ENCODE measurements around the gene OR1I1.
"Not testable (repeated sequence)": the region's sequence is repeated elsewhere in the genome, so short reads cannot be mapped to it uniquely, and the experiment has no call there.

Gene OR1I1, protein sequence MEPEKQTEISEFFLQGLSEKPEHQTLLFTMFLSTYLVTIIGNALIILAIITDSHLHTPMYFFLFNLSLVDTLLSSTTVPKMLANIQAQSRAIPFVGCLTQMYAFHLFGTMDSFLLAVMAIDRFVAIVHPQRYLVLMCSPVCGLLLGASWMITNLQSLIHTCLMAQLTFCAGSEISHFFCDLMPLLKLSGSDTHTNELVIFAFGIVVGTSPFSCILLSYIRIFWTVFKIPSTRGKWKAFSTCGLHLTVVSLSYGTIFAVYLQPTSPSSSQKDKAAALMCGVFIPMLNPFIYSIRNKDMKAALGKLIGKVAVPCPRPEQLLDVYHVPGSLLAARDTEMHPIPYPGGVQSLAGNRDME

DNA sequence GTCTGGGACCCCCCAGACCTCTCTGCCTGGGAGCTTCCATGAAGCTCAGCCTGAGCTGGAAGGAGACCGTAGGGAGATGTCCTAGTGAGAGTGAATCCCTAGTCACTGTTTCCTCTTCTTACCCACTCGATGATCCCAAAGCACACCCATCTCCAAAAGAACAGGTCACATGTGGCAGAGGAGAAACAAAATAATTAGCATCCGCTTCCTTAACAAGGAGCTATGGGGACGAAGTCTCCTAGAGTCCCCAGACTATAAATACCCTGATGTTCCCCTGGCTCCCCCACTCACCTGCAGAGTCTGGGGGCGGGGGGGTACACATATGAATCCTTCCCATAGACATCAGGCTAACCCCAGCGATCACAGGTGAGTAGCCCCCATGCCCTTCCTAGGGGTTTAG lies at the start of gene OR1I1:
Gene OR1I1 (plus strand): TSS at position 301 of the 400 bp plus-strand sequence. CDS start 4,855 bp downstream, outside the sequence.
- no peak for DNase-seq

DNA sequence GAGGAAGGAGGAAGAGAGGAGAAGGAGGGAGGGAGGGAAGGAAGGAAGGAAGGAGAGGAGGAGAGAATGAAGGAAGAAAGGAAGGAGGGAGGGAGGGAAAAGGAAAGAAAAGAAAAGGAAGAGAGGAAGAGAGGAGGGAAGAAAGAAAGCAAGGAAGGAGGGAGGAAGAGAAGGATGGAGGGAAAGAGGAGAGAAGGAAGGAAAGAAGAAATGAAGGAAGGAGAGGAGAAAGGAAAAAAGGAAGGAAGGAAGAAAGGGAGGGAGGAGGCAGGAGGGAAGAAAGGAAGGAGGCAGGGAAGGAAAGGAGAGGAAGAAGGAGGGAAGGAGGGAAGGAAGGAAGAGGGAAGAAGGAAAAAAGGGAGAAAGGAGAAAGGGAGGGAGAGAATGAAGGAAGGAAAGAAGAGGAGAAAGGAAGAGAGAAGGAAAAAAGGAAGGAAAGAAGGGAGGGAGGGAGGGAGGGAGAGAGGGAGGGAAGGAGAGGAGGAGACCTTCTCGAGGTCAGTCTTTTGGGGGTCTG lies 46.2 kb upstream of the OR1I1 start:
- no peak for DNase-seq

DNA sequence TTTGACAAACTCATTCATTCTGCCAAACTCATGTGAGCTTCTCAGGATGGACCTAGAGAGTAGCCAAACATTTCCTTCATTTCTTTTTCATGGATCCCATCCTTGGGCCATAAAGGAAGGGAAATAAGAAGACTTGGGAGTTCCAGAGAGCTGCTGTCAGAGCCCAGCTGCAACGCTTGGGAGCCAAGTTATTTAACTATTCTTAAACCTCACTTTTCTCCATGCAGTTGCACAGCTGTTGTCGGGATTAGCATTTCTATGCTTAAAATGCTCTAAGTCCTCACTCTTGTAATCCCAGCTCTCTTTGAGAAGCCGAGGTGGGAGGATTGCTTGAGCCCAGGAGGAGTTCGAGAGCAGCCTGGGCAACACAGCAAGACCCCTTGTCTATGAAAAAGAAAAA lies 44.4 kb upstream of the OR1I1 start:
- no peak for DNase-seq

DNA sequence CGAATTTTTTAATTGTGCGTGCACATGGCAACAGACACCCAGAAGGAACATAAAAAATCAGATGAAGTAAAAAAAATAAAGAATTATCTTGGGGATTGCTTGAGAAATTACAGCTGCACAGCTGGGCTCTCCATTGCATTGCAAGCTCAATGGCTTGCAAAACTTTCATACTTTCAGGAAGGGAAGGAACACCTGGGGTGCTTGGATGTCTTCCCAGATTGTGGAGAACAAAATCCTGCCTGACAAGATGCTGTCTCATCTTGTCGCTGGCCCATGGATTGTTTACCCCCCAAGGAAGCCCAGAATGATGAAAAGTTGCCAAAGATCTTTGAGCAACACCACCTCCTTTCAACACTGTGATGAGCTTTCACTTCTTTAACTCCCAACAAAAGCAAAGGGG lies 43.7 kb upstream of the OR1I1 start:
- no peak for DNase-seq

DNA sequence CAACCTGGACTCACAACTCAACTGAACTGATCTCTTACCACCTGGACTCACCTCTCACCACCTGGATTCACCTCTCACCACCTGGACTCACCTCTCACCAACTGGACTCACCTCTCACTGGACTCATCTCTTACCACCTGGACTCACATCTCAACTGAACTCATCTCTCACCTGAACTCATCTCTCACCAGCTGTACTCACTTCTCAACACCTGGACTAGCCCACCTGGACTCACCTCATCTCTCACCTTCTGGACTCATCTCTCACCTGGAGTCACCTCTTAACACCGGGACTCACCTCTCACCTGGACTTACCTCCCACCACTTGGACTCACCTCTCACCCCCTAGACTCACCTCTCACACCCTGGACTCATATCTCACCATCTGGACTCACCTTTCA lies 40.0 kb upstream of the OR1I1 start:
- no peak for DNase-seq

DNA sequence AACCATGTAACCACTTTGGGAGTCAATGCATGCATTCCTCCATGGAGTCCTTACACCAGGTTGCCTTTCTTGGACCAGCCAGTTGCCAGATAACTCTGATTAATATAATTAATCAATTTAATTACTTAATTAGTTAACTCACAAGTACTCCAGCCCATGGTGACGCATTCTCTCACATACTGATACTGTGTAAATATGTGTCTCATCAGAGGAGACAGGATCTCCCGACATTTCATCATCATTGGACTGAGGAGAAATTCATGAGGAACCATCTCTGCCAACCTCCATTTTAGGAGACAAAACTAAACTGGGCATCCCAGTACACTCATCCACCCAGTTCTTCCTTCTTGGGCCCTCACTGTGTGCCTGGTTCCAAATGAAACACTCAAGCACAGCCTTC lies 39.2 kb upstream of the OR1I1 start:
- DNase-seq: no peak

DNA sequence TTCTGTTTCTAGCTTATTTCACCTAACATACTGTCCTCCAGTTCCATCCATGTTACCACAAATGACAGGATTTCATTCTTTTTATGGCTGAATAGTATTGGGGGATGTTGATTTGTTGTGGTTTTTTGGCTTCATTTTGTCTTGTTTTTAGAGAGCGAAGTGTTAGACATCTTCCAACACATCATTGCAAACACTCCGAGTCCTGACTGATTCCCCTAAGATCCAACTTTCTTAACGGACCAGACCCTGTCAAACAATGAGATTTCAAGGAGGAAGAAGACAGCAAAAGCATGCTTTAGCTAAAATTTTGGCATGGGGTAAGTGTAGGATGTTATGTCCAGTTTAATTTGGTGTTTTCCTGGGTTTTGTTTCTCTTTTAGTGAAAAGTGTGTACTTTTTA lies 36.5 kb upstream of the OR1I1 start:
- DNase-seq: no peak

DNA sequence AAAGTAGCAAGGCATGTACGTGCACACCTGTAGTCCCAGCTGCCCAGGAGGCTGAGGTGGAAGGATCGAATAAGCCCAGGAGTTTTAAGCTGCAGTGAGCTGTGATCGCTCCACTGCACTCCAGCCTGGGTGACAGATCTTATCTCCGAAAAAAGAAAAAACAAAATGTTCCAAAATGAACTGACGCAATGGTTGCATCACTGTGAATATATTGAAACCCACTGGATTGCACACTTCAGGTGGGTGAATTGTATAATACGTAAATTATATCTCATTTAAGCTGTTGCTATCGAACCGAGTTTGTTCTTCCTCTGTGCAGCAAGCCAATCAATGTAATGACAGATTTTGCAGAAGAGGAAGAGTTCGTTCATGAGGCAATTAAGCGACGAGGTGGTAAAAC lies 34.3 kb upstream of the OR1I1 start:
- no peak for DNase-seq

DNA sequence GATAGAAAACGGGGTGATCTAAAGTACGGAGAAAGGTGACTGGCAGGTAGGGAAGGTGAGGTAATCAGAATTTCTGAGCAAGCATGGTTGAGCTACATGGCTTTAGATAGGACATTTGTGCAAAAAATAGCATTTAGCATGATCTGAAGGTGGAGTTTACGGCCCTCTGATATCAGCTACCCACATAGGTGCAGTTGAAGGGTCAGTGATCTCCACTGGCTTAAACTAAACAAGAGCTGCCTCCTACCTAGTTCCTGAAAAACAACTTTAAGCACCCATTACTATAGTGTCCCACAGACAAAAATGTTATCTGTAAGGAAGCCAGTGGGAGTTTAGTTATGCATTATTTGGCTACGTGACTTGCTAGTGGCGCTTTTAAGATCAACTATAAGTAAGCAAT lies 33.9 kb upstream of the OR1I1 start:
- DNase-seq: no peak

DNA sequence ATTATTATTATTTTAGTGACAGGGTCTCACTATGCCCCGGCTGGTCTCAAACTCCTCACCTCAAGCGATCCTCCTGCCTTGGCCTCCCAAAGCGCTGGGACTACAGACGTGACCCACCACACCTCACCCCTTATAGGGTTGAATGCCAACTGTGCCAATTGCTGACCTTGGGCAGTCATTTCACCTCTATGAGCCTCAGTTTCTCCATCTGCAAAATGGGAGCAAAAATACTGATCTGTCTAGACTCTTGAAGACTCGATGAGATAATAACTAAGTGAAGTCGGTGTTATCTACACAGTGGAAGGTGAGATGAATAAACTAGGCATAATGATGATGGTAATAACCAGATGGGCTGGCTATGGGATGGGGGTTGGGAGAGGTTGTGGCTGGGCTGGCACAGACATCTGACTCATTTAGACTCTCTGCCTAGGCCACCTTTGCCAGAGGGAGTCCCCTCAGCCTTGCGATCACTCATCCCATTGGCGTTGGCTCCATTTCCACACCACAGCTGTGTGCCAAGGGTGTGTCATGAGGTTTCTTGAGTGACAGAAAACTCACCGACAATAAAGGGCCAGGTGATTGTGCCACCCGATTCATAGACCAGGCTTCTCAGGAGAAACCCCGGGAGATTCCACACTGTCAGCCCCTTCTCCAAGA lies 33.0 kb upstream of the OR1I1 start, which contains the start of gene CASP14:
Gene CASP14 (plus strand): TSS at position 596 of the 657 bp plus-strand sequence. CDS start 2,772 bp downstream, outside the sequence.
- no peak for DNase-seq

DNA sequence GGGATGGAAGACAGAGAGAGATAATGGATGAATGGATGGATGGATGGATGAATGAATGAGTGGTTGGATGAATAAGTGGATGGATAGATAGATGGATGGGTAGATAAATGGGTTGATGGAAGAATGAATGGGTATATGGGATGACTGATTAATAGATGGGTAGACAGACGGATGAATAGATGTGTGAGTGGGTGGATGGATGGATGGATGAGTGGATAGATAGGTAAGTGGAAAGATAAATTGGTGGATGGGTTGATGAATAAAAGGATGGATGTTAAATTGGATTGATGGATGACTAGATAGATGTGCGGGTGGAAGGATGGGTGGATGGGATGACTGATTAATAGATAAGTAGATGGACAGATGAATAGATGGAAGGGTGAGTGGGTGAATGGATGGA lies 31.4 kb upstream of the OR1I1 start:
- no peak for DNase-seq

DNA sequence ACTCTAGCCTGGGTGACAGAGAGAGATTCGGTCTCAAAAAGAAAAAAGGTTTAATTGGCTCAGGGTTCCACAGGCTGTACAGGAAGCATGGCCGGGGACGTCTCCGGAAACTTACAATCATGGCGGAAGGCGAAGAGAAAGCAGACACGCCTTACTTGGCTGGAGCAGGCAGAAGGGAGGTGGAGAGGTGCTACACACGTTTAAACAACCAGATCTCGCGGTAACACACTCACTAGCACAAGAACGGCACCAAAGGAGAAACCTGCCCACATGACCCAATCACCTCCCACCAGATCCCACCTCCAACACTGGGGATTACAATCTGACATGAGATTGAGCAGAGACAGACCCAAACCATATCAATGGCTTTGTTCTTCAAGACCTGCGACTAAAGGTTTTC lies 20.0 kb upstream of the OR1I1 start:
- DNase-seq: no peak

DNA sequence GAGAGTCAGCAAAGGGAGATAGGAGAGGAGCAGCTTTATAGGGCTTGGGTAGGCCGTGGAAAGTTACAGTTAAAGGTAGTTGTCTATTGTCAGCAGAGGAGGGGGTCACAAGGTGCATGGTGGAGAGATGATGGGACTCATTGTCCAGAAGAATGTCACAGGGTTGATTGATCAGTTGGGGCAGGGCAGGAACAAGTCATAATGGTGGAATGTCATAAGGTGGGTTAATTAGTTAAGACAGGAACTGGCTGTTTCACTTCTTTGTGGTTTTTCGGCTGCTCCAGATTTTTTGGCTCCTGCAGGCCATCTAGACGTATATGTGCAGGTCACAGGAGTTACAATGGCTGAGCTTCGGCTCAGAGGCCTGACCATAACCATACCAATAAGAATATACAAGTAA lies 11.6 kb upstream of the OR1I1 start:
- DNase-seq: not testable (repeated sequence)

DNA sequence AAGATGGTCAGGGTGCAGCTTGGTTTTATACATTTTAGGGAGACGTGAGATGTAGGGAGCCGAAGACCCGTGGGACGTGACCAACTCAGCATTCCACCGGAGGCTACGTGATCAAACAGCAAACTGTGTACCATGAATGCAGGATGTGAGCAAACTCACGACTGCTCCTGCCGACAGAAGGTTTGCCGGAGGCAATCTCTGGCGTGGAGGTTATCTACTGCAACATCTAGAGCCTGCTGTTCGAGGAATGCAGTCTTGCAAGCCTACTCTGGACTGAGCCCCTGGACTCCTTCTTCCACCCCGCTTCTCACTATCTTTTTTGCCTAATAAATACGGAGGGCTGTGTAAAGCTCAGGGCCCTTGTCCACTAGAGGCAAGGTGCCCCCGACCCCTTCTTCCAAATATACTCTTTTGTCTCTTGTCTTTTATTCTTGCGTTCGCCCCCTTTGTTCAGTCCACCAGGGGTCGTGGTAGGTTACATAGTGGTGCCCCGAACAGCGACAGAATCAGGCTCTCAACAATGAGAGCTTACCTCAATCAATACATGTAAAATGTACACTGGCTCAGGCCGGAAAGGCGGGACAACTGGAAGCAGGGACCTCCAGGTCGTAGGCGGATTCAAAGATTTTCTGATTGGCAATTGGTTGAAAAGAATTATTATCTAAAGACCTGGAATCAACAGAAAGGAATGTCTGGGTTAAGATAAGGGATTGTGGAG lies 8.9 kb upstream of the OR1I1 start:
- DNase-seq: no peak

DNA sequence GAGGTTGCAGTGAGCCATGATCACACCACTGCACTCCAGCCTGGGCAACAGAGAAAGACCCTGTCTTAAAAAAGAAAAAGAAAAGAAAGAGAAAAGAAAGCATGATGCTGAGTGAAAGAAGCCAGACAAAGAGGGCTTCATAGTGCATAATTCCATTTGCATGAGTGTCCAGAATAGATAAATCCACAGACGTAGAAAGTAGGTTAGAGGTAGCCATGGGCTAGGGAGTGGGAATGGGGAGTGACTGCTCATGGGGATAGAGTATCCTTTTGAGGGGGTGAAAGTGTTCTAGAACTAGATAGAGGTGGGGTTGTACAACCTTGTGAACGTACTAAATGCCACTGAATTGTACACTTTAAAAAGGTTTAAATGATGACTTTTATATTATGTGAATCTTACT lies 7.6 kb upstream of the OR1I1 start:
- DNase-seq: no peak

DNA sequence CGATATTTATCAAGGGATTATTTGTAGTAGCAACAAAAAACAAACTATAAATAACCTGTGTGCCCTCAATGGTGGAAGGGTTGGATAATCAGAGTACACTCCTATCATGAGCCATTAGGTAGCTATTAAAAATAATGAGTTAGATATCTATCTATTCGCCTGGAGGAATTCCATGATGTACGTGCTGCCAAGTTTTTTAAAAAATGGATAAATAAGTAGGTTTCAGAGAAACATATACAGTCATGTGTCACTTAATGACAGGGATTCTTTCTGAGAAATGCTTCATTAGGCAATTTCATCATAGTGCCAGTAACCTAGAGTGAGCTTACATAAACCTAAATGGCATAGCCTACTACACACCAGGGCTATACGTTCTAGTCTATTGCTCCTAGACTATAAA lies 6.2 kb upstream of the OR1I1 start:
- no peak for DNase-seq

DNA sequence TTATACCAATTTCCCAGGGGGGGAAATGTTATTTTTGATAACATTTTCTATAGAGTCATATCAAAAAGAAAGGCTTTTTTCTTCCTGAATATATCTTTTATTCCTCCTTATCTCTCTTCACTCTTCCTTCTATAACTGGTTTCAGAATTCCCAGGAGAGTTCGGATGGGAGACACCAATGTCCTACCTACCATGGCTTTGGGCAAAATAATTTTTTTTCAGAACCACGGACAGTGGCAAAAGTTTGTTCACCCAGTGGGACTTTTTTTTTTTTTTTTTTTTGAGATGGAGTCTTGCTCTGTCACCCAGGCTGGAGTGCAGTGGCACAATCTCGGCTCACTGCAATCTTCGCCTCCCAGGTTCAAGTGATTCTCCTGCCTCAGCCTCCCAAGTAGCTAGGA lies 2.0 kb upstream of the OR1I1 start:
- DNase-seq: not testable (repeated sequence)

DNA sequence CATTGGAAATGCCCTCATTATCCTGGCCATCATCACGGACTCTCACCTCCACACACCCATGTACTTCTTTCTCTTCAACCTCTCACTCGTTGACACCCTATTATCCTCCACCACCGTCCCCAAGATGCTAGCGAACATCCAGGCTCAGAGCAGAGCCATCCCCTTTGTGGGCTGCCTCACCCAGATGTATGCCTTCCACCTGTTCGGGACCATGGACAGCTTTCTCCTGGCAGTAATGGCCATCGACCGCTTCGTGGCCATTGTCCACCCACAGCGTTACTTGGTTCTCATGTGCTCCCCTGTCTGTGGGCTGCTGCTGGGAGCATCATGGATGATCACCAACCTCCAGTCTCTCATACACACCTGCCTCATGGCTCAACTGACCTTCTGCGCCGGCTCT lies 5.2 kb downstream of the OR1I1 start:
- DNase-seq: no peak

DNA sequence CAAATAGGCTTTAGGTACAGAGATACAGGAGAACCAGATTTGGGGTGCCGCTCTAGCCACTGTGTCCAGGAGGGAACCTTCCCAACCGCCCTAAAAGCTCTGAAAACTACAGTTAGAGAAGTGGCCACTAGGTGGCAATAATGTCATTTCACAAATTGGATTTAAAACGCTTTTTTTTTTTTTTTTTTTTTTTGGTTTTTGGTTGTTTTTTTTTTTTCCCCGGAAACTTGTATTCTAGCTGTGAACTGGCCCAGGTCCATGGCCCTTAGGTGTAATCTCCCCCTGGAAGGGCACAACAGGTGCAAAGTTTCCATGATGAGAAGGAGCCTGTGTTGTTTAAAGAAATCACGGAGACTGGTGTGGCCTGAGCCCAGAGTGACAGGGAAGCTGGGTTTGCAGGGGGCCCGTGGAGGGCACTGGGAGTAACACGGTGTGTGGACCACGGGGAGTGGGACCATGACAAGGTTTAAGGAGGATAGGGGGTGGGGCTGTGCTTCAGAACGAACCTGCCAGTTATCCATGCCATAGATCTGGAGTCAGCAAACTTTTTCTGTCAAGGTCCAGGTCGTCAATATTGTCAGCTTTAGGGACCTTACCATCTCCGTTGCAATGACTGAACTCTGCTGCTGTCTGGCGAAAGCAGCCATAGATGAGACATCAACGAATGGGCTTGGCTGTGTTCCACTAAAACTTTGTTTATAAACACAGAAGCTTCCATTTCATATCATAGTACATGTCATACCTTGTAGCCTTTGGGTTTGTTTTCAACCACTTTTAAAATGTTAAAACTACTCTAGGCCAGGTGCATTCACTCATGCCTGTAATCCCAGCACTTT lies 10.1 kb downstream of the OR1I1 start:
- DNase-seq: peak; percentile 67

DNA sequence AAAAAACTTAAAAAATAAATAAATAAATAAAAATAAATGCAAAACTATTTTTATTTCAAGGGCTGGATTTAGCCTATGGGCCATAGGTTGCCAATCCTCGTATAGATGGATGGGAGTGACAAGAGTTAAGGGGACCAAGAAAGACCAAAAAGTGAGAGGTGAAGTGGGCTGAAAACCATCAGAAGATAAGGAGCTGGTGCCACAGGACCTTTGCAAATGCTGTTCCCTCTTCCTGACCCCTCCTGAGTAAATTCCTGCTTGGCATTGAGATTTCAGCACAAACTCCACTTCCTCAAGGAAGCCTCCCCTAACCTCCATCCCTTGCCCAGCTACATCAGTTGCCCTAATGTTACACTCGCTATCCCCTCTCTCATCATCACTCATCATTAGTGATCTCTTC lies 11.0 kb downstream of the OR1I1 start:
- no peak for DNase-seq

DNA sequence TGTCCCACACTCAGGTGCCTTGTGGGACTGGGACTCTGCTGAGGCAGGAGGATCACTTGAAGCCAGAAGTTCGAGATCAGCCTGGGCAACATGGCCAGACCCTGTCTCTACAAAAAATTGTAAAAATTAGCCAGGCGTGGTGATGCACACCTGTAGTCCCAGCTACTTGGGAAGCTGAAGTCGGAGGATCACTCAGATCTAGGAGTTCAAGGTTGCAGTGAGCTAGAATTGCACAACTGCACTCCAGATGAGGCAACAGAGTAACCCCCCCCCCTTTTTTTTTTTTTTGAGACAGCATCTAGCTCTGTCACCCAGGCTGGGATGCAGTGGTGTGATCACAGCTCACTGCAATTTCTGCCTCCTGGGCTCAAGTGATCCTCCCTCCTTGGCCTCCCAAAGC lies 14.2 kb downstream of the OR1I1 start:
- no peak for DNase-seq

DNA sequence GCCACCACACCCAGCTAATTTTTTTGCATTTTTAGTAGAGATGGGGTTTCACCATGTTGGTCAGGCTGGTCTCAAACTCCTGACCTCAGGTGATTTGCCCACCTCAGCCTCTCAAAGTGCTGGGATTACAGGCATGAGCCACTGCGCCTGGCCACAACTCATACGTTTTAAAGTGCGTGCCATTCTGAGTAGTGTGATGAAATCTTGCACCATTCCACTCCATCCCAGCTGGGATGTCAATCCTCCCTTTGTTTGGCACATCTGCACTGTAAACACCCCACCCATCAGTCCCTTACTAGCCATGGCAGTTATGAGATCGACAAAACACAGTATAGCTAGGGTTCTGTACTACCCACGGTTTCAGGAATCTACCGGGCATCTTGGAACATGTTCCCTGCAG lies 16.0 kb downstream of the OR1I1 start:
- not testable (repeated sequence) for DNase-seq

DNA sequence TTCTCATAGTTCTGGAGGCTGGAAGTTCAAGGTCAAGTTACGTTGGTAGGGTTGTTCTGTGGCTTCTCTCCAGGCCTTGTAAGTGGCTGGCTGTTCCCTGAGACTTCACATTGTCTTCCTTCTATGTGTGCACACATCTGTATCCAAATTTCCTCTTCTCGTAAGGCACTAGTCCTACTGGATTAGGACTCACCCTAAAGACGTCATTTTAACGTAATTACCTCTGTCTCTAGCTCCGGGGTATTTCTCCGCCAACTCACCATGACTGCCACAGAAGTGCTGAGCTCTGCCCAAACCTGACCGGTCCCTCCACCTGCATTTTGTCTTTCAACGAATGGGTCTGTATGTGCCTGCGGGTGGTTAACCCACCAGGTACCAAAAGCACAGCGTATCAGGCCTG lies 16.4 kb downstream of the OR1I1 start:
- no peak for DNase-seq

Measured in DMS79 treated with DMSO at 0.1 percent for 48 hours (cell line).